Measurements from ENCODE around the gene SLF2. TPM values are rescaled to one million over a fixed set of nuclear protein-coding genes. Genes with fewer than 3 reads are reported as not detected.
A peak's percentile ranks its signal among the peaks of the same experiment; 100 is the strongest.

SLF2 gene
- total and polyA plus RNA-seq, 2 of the 13 experiments (the other 11 are each of a cell fraction or from before 2014, with no cell fraction given) = 12.2 to 48.1 TPM

- TF ChIP-seq ZNF512 (CRISPR knock-in tag; IDR thresholded peaks at IDR 0.05) (no peak), ZNF280B (CRISPR knock-in tag; IDR thresholded peaks at IDR 0.05; ENCODE audit: borderline replicate concordance) (no peak), WIZ (CRISPR knock-in tag; IDR thresholded peaks at IDR 0.05) (0 out of 2 replicates have a peak, but pooled peaks have one; percentile 7), ZEB1 (IDR thresholded peaks at IDR 0.05; ENCODE audit: insufficient replicate concordance, low read depth) (peak; percentile 12), DPF2 (CRISPR knock-in tag; IDR thresholded peaks at IDR 0.05; ENCODE audit: borderline replicate concordance, low read depth) (no peak), ZNF563 (CRISPR knock-in tag; IDR thresholded peaks at IDR 0.05) (no peak), AGO2 (optimal IDR thresholded peaks at IDR 0.05; ENCODE audit: low read depth, low read length) (peak; percentile 19), ZNF343 (CRISPR knock-in tag; IDR thresholded peaks at IDR 0.05) (peak; percentile 22; the same call in 1 of the 2 replicates), REL (CRISPR knock-in tag; conservative IDR thresholded peaks at IDR 0.05) (no peak), NCOA1 (CRISPR knock-in tag; IDR thresholded peaks at IDR 0.05) (no peak), ZNF44 (CRISPR knock-in tag; IDR thresholded peaks at IDR 0.05) (no peak), UBTF (CRISPR knock-in tag; IDR thresholded peaks at IDR 0.05) (no peak), MLX (CRISPR knock-in tag; IDR thresholded peaks at IDR 0.05) (peak; percentile 20; the same call in 1 of the 2 replicates)
- TF ChIP-seq, protein P1, sequence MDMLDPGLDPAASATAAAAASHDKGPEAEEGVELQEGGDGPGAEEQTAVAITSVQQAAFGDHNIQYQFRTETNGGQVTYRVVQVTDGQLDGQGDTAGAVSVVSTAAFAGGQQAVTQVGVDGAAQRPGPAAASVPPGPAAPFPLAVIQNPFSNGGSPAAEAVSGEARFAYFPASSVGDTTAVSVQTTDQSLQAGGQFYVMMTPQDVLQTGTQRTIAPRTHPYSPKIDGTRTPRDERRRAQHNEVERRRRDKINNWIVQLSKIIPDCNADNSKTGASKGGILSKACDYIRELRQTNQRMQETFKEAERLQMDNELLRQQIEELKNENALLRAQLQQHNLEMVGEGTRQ (IDR thresholded peaks at IDR 0.05; ENCODE audit: low read depth, low read length) = peak; percentile 70
- TF ChIP-seq, protein P1 (CRISPR knock-in tag; IDR thresholded peaks at IDR 0.05; ENCODE audit: borderline replicate concordance) = peak; percentile 61
- TF ChIP-seq, protein P2, sequence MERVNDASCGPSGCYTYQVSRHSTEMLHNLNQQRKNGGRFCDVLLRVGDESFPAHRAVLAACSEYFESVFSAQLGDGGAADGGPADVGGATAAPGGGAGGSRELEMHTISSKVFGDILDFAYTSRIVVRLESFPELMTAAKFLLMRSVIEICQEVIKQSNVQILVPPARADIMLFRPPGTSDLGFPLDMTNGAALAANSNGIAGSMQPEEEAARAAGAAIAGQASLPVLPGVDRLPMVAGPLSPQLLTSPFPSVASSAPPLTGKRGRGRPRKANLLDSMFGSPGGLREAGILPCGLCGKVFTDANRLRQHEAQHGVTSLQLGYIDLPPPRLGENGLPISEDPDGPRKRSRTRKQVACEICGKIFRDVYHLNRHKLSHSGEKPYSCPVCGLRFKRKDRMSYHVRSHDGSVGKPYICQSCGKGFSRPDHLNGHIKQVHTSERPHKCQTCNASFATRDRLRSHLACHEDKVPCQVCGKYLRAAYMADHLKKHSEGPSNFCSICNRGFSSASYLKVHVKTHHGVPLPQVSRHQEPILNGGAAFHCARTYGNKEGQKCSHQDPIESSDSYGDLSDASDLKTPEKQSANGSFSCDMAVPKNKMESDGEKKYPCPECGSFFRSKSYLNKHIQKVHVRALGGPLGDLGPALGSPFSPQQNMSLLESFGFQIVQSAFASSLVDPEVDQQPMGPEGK (CRISPR knock-in tag; IDR thresholded peaks at IDR 0.05) = peak; percentile 58
- TF ChIP-seq, protein P3, sequence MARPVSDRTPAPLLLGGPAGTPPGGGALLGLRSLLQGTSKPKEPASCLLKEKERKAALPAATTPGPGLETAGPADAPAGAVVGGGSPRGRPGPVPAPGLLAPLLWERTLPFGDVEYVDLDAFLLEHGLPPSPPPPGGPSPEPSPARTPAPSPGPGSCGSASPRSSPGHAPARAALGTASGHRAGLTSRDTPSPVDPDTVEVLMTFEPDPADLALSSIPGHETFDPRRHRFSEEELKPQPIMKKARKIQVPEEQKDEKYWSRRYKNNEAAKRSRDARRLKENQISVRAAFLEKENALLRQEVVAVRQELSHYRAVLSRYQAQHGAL (CRISPR knock-in tag; IDR thresholded peaks at IDR 0.05; ENCODE audit: not compliant biosample characterization) = no peak
Measured at GRCh38 chr10:100996678-100997359, 84.1 kb downstream of the SLF2 start (continued).

All from HepG2 (cell line).